Activated CD8-positive, alpha-beta T cell treated with anti-CD3 and anti-CD28 coated beads for 36 hours (primary cell): ENCODE measurements around the gene B4GALNT1. TPM values are rescaled to one million over a fixed set of nuclear protein-coding genes. Genes with fewer than 3 reads are reported as not detected.
A peak's percentile ranks its signal among the peaks of the same experiment; 100 is the strongest.

Experiments used
- ATAC-seq: fragments of 200-7000 bp; cut with Tn5 transposase; one replicate; pipeline ENCODE4 v1.10.0; 2021; ENCODE audit warnings: mild to moderate bottlenecking, moderate library complexity
- CTCF ChIA-PET: fragments of 350-600 bp; sonication (Branson Sonifier 250); formaldehyde crosslinking; loops from one replicate; lab custom pipeline; 2021; ENCODE audit warnings: antibody characterized with exemption; lab: Charles Lee
- POLR2A ChIA-PET: fragments of 350-600 bp; sonication (Branson Sonifier 250); formaldehyde crosslinking; loops from one replicate; lab custom pipeline; 2021; ENCODE audit warnings: antibody characterized with exemption; lab: Charles Lee
- DNase-seq: peaks from one replicate; pipeline ENCODE4 v3.0.0-alpha.2; 2020
- H3K27ac Mint-ChIP-seq: one replicate; pipeline ENCODE4 v1.8.0; 2021; ENCODE audit warnings: mild to moderate bottlenecking, mixed read lengths
- H3K27me3 Mint-ChIP-seq: one replicate; pipeline ENCODE4 v1.8.0; 2021; ENCODE audit warnings: mixed read lengths
- H3K36me3 Mint-ChIP-seq: one replicate; pipeline ENCODE4 v1.8.0; 2021; ENCODE audit warnings: low read depth, mixed read lengths
- H3K4me1 Mint-ChIP-seq: one replicate; pipeline ENCODE4 v1.8.0; 2021; ENCODE audit warnings: low read depth, mixed read lengths
- H3K4me3 Mint-ChIP-seq: one replicate; pipeline ENCODE4 v1.8.0; 2021; ENCODE audit warnings: mild to moderate bottlenecking, moderate library complexity, mixed read lengths
- H3K9me3 Mint-ChIP-seq: one replicate; pipeline ENCODE4 v1.8.0; 2021; ENCODE audit warnings: mixed read lengths
- CTCF ChIP-seq: fragments of 200-600 bp; IDR thresholded peaks from one replicate; pipeline ENCODE4 v1.8.0; 2022; ENCODE audit warnings: antibody characterized with exemption, mild to moderate bottlenecking
- intact Hi-C: fragments of 100-400 bp; cut with micrococcal nuclease; formaldehyde crosslinking; loops from one replicate; pipeline ENCODE4 v1.10.0; 2022
- total RNA-seq, 2 experiments: library from RNA; stranded (reverse); gene quantifications; one replicate each; pipeline ENCODE4 v1.2.3, GENCODE V29; 2021

B4GALNT1 gene
- total RNA-seq, 2 experiments from 2014 or later, result 0.61 to 1.4 TPM

GRCh38 chr12:57621497-57622292 is 11.3 kb downstream of the B4GALNT1 start:
- CTCF ChIA-PET, result interaction anchor here (0.9 to 7.3 kb wide), 28 partner anchors 7 to 166 kb away, joined by 3 to 124 read pairs (median 5); partner anchors contain the start of genes ARHGEF25 and B4GALNT1
- intact Hi-C loops, result loop anchor here (2.0 kb wide), 1 partner anchor 39 kb away; no protein-coding TSS in a partner anchor
- POLR2A ChIA-PET, result interaction anchor here (0.7 to 1.5 kb wide), 5 partner anchors 11 to 47 kb away, joined by 3 to 6 read pairs (median 4); partner anchors contain the start of gene ARHGEF25
- H3K27ac Mint-ChIP-seq, result no peak overlapping the region
- H3K4me3 Mint-ChIP-seq, result peak overlapping the region; percentile 64
- H3K9me3 Mint-ChIP-seq, result no peaks in the 10 kb centered on the region
- peak; percentile 99 for TF ChIP-seq CTCF
- peaks cover 85% of the 10 kb centered on the region for H3K27me3 Mint-ChIP-seq
- H3K4me1 Mint-ChIP-seq, result peaks cover 17% of the 10 kb centered on the region
- peak; percentile 74 for DNase-seq
- no peaks in the 10 kb centered on the region for H3K36me3 Mint-ChIP-seq
- ATAC-seq, result peak; percentile 81

GRCh38 chr12:57620936-57621496 is 12.0 kb downstream of the B4GALNT1 start:
- H3K9me3 Mint-ChIP-seq, result no peaks in the 10 kb centered on the region
- intact Hi-C loops, result no loop called here
- peaks cover 79% of the 10 kb centered on the region for H3K27me3 Mint-ChIP-seq
- no peak for TF ChIP-seq CTCF
- POLR2A ChIA-PET, result interaction anchor here (0.7 to 2.6 kb wide), 8 partner anchors 10 to 46 kb away, joined by 3 to 13 read pairs (median 4); partner anchors contain the start of genes ARHGEF25 and PIP4K2C
- CTCF ChIA-PET, result interaction anchor here (0.8 to 7.3 kb wide), 24 partner anchors 8 to 165 kb away, joined by 3 to 124 read pairs (median 5); partner anchors contain the start of genes ARHGEF25, B4GALNT1 and PIP4K2C
- no peaks in the 10 kb centered on the region for H3K36me3 Mint-ChIP-seq
- H3K4me1 Mint-ChIP-seq, result peaks cover 17% of the 10 kb centered on the region
- H3K4me3 Mint-ChIP-seq, result peak overlapping the region; percentile 64
- DNase-seq (peak; percentile 33), ATAC-seq (no peak)
- H3K27ac Mint-ChIP-seq, result no peak overlapping the region

GRCh38 chr12:57620245-57620935 is 12.6 kb downstream of the B4GALNT1 start:
- POLR2A ChIA-PET, result interaction anchor here (0.7 to 2.6 kb wide), 9 partner anchors 9 to 45 kb away, joined by 3 to 13 read pairs (median 4); partner anchors contain the start of genes ARHGEF25 and PIP4K2C
- Mint-ChIP-seq H3K4me3 (peak overlapping the region; percentile 64), H3K27ac (no peak overlapping the region), H3K27me3 (peaks cover 72% of the 10 kb centered on the region), H3K4me1 (peaks cover 17% of the 10 kb centered on the region), H3K36me3 (no peaks in the 10 kb centered on the region), H3K9me3 (no peaks in the 10 kb centered on the region)
- no peak for TF ChIP-seq CTCF
- intact Hi-C loops, result no loop called here
- no peak for ATAC-seq
- CTCF ChIA-PET, result interaction anchor here (0.8 to 7.3 kb wide), 24 partner anchors 9 to 165 kb away, joined by 3 to 124 read pairs (median 5); partner anchors contain the start of genes ARHGEF25, B4GALNT1 and PIP4K2C
- DNase-seq, result no peak

- H3K27ac Mint-ChIP-seq, result no peak overlapping the region
- peaks cover 65% of the 10 kb centered on the region for H3K27me3 Mint-ChIP-seq
- DNase-seq (peak; percentile 32), ATAC-seq (peak; percentile 28)
- ChIA-PET CTCF (interaction anchor here (0.8 to 7.3 kb wide), 13 partner anchors 8 to 164 kb away, joined by 3 to 124 read pairs (median 6); partner anchors contain the start of genes ARHGEF25, B4GALNT1, DCTN2 and PIP4K2C), POLR2A (interaction anchor here (0.6 to 2.6 kb wide), 5 partner anchors 10 to 192 kb away, joined by 3 to 13 read pairs (median 3); partner anchors contain the start of gene PIP4K2C)
- no peak overlapping the region for H3K4me3 Mint-ChIP-seq
- H3K9me3 Mint-ChIP-seq, result no peaks in the 10 kb centered on the region
- H3K4me1 Mint-ChIP-seq, result peaks cover 17% of the 10 kb centered on the region
- intact Hi-C loops, result no loop called here
- no peak for TF ChIP-seq CTCF
- no peaks in the 10 kb centered on the region for H3K36me3 Mint-ChIP-seq
Measured at GRCh38 chr12:57619434-57620244, 13.4 kb downstream of the B4GALNT1 start.
